ENCODE measurements around the gene NBAS.

The NBAS gene

GRCh38 chr2:15566912-15567311 lies 5.8 kb upstream of the NBAS start:
- Mint-ChIP-seq H3K9me3 (no peaks in the 10 kb centered on the region), H3K36me3 (ENCODE audit: low read depth) (no peaks in the 10 kb centered on the region), H3K4me3 (no peak overlapping the region), H3K27me3 (ENCODE audit: low read depth) (peaks cover 4% of the 10 kb centered on the region), H3K4me1 (peaks cover 30% of the 10 kb centered on the region), H3K27ac (no peak overlapping the region)
- TF ChIP-seq, protein P1, sequence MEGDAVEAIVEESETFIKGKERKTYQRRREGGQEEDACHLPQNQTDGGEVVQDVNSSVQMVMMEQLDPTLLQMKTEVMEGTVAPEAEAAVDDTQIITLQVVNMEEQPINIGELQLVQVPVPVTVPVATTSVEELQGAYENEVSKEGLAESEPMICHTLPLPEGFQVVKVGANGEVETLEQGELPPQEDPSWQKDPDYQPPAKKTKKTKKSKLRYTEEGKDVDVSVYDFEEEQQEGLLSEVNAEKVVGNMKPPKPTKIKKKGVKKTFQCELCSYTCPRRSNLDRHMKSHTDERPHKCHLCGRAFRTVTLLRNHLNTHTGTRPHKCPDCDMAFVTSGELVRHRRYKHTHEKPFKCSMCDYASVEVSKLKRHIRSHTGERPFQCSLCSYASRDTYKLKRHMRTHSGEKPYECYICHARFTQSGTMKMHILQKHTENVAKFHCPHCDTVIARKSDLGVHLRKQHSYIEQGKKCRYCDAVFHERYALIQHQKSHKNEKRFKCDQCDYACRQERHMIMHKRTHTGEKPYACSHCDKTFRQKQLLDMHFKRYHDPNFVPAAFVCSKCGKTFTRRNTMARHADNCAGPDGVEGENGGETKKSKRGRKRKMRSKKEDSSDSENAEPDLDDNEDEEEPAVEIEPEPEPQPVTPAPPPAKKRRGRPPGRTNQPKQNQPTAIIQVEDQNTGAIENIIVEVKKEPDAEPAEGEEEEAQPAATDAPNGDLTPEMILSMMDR (IDR thresholded peaks at IDR 0.05; ENCODE audit: unreplicated experiment in 3 of 3): no peak

- TF ChIP-seq, protein P1 (IDR thresholded peaks at IDR 0.05; ENCODE audit: unreplicated experiment in 3 of 3): no peak
- H3K4me3 Mint-ChIP-seq: no peak overlapping the region
- H3K27ac Mint-ChIP-seq: no peak overlapping the region
- H3K9me3 Mint-ChIP-seq: no peaks in the 10 kb centered on the region
- peaks cover 33% of the 10 kb centered on the region for H3K4me1 Mint-ChIP-seq
- H3K36me3 Mint-ChIP-seq (ENCODE audit: low read depth): no peaks in the 10 kb centered on the region
- H3K27me3 Mint-ChIP-seq (ENCODE audit: low read depth): peaks cover 4% of the 10 kb centered on the region
Observed at GRCh38 chr2:15565994-15566671, 5.0 kb upstream of the NBAS start.

GRCh38 chr2:15565392-15565791 lies 4.3 kb upstream of the NBAS start:
- Mint-ChIP-seq H3K27ac (no peak overlapping the region), H3K4me3 (no peak overlapping the region), H3K36me3 (ENCODE audit: low read depth) (no peaks in the 10 kb centered on the region), H3K4me1 (peaks cover 32% of the 10 kb centered on the region), H3K9me3 (no peaks in the 10 kb centered on the region), H3K27me3 (ENCODE audit: low read depth) (peaks cover 4% of the 10 kb centered on the region)
- TF ChIP-seq, protein P1 (IDR thresholded peaks at IDR 0.05; ENCODE audit: unreplicated experiment in 3 of 3): no peak

- H3K36me3 Mint-ChIP-seq (ENCODE audit: low read depth): no peaks in the 10 kb centered on the region
- H3K4me3 Mint-ChIP-seq: peak overlapping the region; percentile 52 to 74 (median 59)
- TF ChIP-seq, protein P1 (IDR thresholded peaks at IDR 0.05; ENCODE audit: unreplicated experiment in 3 of 3): no peak
- peaks cover 36% of the 10 kb centered on the region for H3K4me1 Mint-ChIP-seq
- peaks cover 4% of the 10 kb centered on the region for H3K27me3 Mint-ChIP-seq (ENCODE audit: low read depth)
- H3K9me3 Mint-ChIP-seq: no peaks in the 10 kb centered on the region
- peak overlapping the region; percentile 42 to 98 (median 75) for H3K27ac Mint-ChIP-seq
Observed at GRCh38 chr2:15563227-15564100, 2.3 kb upstream of the NBAS start.

DNA sequence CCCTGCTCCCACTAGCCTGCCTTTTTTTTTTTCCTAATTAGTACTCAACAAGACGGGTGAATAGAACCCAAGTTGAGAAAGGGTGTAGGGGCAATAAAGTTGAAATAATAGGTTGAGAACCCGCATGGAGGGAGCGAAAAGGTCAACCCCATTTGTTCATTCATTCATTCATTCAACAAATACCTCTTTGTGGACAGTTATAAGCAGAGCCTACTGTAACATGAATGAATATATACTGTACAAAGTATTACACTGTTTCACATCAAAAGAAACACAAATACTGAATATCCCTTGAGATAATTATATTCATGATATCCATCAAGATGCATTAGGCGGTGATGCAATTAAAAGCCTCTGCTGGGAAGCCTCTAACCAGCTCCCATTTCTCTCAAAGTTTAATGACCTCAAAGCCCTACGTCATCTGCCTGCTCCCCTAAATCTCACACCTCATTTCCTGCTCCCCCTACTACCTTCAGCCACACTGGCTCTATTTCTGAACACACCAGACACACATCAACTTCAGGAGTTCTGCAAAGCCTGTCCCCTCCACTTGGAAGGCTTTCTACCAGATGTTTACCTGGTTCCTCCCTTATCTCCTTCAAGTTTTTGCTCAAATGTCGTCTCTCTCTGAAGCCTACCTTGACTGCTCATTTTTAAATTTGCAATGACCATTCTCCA lies 1.4 kb upstream of the NBAS start:
- no peaks in the 10 kb centered on the region for H3K36me3 Mint-ChIP-seq (ENCODE audit: low read depth)
- H3K27me3 Mint-ChIP-seq (ENCODE audit: low read depth): peaks cover 4% of the 10 kb centered on the region
- H3K9me3 Mint-ChIP-seq: no peaks in the 10 kb centered on the region
- TF ChIP-seq, protein P1 (IDR thresholded peaks at IDR 0.05; ENCODE audit: unreplicated experiment in 3 of 3): no peak
- peak overlapping the region; percentile 99 for H3K4me3 Mint-ChIP-seq
- H3K4me1 Mint-ChIP-seq: peaks cover 36% of the 10 kb centered on the region
- peak overlapping the region; percentile 97 to 98 (median 98) for H3K27ac Mint-ChIP-seq
